ENCODE results near the gene GRIA4. TPM values are rescaled to one million over a fixed set of nuclear protein-coding genes. Genes with fewer than 3 reads are reported as not detected.

The GRIA4 gene
- total and polyA plus RNA-seq, 4 donors = not detected

DNA sequence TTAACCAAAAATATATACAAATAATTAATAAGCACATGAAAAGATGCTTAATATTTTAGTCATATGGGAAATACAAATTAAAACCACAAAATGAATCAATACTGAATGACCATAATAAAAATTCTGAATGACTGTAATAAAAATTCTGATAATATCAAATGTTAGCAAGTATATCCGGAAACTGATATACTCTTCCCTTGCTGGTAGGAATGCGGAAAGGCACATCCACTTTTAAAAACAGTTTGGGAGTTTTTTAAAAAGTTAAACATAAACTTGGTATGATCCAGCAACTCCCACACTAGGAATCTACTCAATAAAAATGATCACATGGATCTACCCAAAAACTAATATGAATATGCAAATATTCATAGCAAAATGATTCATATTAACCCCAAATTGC, 30.8 kb upstream of the GRIA4 start:
- H3K9ac ChIP-seq (ENCODE audit: low read depth in 1 of 2, low read length in 2 of 2) = no peak overlapping the region
- H3K9me3 ChIP-seq (ENCODE audit: control insufficient read depth in 4 of 4, low read length in 3 of 4) = no peaks in the 10 kb centered on the region
- no peaks in the 10 kb centered on the region for H3K4me1 ChIP-seq (ENCODE audit: control insufficient read depth in 4 of 4, insufficient read depth in 4 of 4, low read length in 3 of 4)
- H3K27ac ChIP-seq (ENCODE audit: low read depth in 1 of 2, low read length in 2 of 2) = no peak overlapping the region
- no peak overlapping the region for H3K4me3 ChIP-seq (ENCODE audit: low read depth in 1 of 3, low read length in 3 of 3)
- 71% methylated on average over 2 of the region's 2 CpGs for WGBS
- no peak for DNase-seq (ENCODE audit: low spot score)
- TF ChIP-seq, protein P1, sequence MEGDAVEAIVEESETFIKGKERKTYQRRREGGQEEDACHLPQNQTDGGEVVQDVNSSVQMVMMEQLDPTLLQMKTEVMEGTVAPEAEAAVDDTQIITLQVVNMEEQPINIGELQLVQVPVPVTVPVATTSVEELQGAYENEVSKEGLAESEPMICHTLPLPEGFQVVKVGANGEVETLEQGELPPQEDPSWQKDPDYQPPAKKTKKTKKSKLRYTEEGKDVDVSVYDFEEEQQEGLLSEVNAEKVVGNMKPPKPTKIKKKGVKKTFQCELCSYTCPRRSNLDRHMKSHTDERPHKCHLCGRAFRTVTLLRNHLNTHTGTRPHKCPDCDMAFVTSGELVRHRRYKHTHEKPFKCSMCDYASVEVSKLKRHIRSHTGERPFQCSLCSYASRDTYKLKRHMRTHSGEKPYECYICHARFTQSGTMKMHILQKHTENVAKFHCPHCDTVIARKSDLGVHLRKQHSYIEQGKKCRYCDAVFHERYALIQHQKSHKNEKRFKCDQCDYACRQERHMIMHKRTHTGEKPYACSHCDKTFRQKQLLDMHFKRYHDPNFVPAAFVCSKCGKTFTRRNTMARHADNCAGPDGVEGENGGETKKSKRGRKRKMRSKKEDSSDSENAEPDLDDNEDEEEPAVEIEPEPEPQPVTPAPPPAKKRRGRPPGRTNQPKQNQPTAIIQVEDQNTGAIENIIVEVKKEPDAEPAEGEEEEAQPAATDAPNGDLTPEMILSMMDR (IDR thresholded peaks at IDR 0.05; ENCODE audit: low read depth, low read length, missing input control) = no peak
- TF ChIP-seq GABPA (IDR thresholded peaks at IDR 0.05 in 1 of 2, conservative IDR thresholded peaks at IDR 0.05 in 1 of 2) (no peak), FOXA2 (IDR thresholded peaks at IDR 0.05) (no peak), RAD21 (IDR thresholded peaks at IDR 0.05) (no peak), YY1 (IDR thresholded peaks at IDR 0.05) (no peak)
- TF ChIP-seq, protein P2, sequence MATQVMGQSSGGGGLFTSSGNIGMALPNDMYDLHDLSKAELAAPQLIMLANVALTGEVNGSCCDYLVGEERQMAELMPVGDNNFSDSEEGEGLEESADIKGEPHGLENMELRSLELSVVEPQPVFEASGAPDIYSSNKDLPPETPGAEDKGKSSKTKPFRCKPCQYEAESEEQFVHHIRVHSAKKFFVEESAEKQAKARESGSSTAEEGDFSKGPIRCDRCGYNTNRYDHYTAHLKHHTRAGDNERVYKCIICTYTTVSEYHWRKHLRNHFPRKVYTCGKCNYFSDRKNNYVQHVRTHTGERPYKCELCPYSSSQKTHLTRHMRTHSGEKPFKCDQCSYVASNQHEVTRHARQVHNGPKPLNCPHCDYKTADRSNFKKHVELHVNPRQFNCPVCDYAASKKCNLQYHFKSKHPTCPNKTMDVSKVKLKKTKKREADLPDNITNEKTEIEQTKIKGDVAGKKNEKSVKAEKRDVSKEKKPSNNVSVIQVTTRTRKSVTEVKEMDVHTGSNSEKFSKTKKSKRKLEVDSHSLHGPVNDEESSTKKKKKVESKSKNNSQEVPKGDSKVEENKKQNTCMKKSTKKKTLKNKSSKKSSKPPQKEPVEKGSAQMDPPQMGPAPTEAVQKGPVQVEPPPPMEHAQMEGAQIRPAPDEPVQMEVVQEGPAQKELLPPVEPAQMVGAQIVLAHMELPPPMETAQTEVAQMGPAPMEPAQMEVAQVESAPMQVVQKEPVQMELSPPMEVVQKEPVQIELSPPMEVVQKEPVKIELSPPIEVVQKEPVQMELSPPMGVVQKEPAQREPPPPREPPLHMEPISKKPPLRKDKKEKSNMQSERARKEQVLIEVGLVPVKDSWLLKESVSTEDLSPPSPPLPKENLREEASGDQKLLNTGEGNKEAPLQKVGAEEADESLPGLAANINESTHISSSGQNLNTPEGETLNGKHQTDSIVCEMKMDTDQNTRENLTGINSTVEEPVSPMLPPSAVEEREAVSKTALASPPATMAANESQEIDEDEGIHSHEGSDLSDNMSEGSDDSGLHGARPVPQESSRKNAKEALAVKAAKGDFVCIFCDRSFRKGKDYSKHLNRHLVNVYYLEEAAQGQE (IDR thresholded peaks at IDR 0.05) = no peak
- TF ChIP-seq, protein P3, sequence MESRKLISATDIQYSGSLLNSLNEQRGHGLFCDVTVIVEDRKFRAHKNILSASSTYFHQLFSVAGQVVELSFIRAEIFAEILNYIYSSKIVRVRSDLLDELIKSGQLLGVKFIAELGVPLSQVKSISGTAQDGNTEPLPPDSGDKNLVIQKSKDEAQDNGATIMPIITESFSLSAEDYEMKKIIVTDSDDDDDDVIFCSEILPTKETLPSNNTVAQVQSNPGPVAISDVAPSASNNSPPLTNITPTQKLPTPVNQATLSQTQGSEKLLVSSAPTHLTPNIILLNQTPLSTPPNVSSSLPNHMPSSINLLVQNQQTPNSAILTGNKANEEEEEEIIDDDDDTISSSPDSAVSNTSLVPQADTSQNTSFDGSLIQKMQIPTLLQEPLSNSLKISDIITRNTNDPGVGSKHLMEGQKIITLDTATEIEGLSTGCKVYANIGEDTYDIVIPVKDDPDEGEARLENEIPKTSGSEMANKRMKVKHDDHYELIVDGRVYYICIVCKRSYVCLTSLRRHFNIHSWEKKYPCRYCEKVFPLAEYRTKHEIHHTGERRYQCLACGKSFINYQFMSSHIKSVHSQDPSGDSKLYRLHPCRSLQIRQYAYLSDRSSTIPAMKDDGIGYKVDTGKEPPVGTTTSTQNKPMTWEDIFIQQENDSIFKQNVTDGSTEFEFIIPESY (IDR thresholded peaks at IDR 0.05) = no peak
- H3K27me3 ChIP-seq (ENCODE audit: control insufficient read depth in 4 of 4, insufficient read depth in 4 of 4, low read length in 3 of 4) = no peaks in the 10 kb centered on the region
- H3K36me3 ChIP-seq (ENCODE audit: control insufficient read depth in 4 of 4, insufficient read depth in 3 of 4, low read depth in 1 of 4, low read length in 3 of 4) = no peaks in the 10 kb centered on the region

DNA sequence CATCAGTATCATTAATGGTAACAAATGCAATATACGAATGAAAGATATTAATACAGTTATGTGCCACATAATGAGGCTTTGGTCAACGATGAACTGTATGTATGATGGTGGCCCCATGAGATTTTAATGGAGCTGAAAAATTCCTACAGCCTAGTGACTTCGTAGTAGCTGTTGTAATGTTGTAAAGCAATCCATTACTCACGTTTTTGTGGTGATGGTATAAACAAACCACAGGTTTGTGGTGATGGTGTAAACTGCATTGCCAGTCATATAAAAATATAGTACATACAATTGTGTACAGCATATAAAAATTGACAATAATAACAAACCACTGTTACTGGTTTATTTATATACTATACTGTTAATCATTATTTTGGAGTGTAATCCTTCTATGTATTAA, 27.4 kb upstream of the GRIA4 start:
- no peaks in the 10 kb centered on the region for H3K9me3 ChIP-seq (ENCODE audit: control insufficient read depth in 4 of 4, low read length in 3 of 4)
- WGBS = 55% methylated on average over 4 of the region's 4 CpGs
- H3K36me3 ChIP-seq (ENCODE audit: control insufficient read depth in 4 of 4, insufficient read depth in 3 of 4, low read depth in 1 of 4, low read length in 3 of 4) = no peaks in the 10 kb centered on the region
- DNase-seq (ENCODE audit: low spot score) = no peak
- no peak overlapping the region for H3K27ac ChIP-seq (ENCODE audit: low read depth in 1 of 2, low read length in 2 of 2)
- TF ChIP-seq HNF4G (IDR thresholded peaks at IDR 0.05) = no peak
- TF ChIP-seq, protein P2 (IDR thresholded peaks at IDR 0.05) = no peak
- TF ChIP-seq, protein P4, sequence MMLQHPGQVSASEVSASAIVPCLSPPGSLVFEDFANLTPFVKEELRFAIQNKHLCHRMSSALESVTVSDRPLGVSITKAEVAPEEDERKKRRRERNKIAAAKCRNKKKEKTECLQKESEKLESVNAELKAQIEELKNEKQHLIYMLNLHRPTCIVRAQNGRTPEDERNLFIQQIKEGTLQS (IDR thresholded peaks at IDR 0.05) = no peak
- TF ChIP-seq FOXA2 (IDR thresholded peaks at IDR 0.05) = no peak
- TF ChIP-seq FOXA1 (IDR thresholded peaks at IDR 0.05) = no peak
- no peak for TF ChIP-seq HNF4A (conservative IDR thresholded peaks at IDR 0.05)
- H3K9ac ChIP-seq (ENCODE audit: low read depth in 1 of 2, low read length in 2 of 2) = no peak overlapping the region
- H3K4me3 ChIP-seq (ENCODE audit: low read depth in 1 of 3, low read length in 3 of 3) = no peak overlapping the region
- no peaks in the 10 kb centered on the region for H3K27me3 ChIP-seq (ENCODE audit: control insufficient read depth in 4 of 4, insufficient read depth in 4 of 4, low read length in 3 of 4)
- no peaks in the 10 kb centered on the region for H3K4me1 ChIP-seq (ENCODE audit: control insufficient read depth in 4 of 4, insufficient read depth in 4 of 4, low read length in 3 of 4)

All from liver (tissue), 9 donors.